ENCODE results near the gene NCK2. TPM values are rescaled to one million over a fixed set of nuclear protein-coding genes. Genes with fewer than 3 reads are reported as not detected.

Gene NCK2
- total RNA-seq, 1 experiment from 2014 or later: 21.6 TPM

GRCh38 chr2:105733875-105734274 lies 10.8 kb upstream of the NCK2 start:
- Histone ChIP-seq H3K27me3 (replicated peaks; ENCODE audit: insufficient read depth, low read depth, low read length, poor library complexity) (peaks cover 6% of the 10 kb centered on the region), H3K27ac (ENCODE audit: low read depth, low read length, poor library complexity, severe bottlenecking) (no peak overlapping the region), H3K36me3 (ENCODE audit: insufficient read depth, low read length, poor library complexity, severe bottlenecking) (no peaks in the 10 kb centered on the region), H3K4me1 (ENCODE audit: insufficient read depth, low read length, poor library complexity, severe bottlenecking) (no peaks in the 10 kb centered on the region), H3K4me3 (ENCODE audit: low read depth, low read length, poor library complexity, severe bottlenecking) (no peak overlapping the region), H3K9me3 (ENCODE audit: low read depth, low read length, poor library complexity, severe bottlenecking) (no peaks in the 10 kb centered on the region)
- no TSS peak for BruUV-seq (replicated peaks)
- no peak for DNase-seq (ENCODE audit: low spot score)
- TF ChIP-seq EZH2 (IDR thresholded peaks at IDR 0.05; ENCODE audit: borderline replicate concordance, low read depth, low read length, poor library complexity, severe bottlenecking) (no peak), CTCF (conservative IDR thresholded peaks at IDR 0.05; ENCODE audit: low read depth, low read length) (no peak)
- POLR2A ChIA-PET (ENCODE audit: low non-redundant PET): no interaction called here
- intact Hi-C loops (cut with micrococcal nuclease; ENCODE audit: unreplicated experiment): no loop called here
- CTCF ChIA-PET: no interaction called here

GRCh38 chr2:105734762-105735538 lies 9.8 kb upstream of the NCK2 start:
- ChIA-PET CTCF (no interaction called here), POLR2A (ENCODE audit: low non-redundant PET) (no interaction called here)
- no peak for DNase-seq (ENCODE audit: low spot score)
- no peak overlapping the region for H3K4me3 ChIP-seq (ENCODE audit: low read depth, low read length, poor library complexity, severe bottlenecking)
- H3K4me1 ChIP-seq (ENCODE audit: insufficient read depth, low read length, poor library complexity, severe bottlenecking): no peaks in the 10 kb centered on the region
- no peaks in the 10 kb centered on the region for H3K9me3 ChIP-seq (ENCODE audit: low read depth, low read length, poor library complexity, severe bottlenecking)
- intact Hi-C loops (cut with micrococcal nuclease; ENCODE audit: unreplicated experiment): no loop called here
- no peak overlapping the region for H3K27ac ChIP-seq (ENCODE audit: low read depth, low read length, poor library complexity, severe bottlenecking)
- peaks cover 11% of the 10 kb centered on the region for H3K27me3 ChIP-seq (replicated peaks; ENCODE audit: insufficient read depth, low read depth, low read length, poor library complexity)
- no peak for TF ChIP-seq EZH2 (IDR thresholded peaks at IDR 0.05; ENCODE audit: borderline replicate concordance, low read depth, low read length, poor library complexity, severe bottlenecking)
- no peak for TF ChIP-seq CTCF (conservative IDR thresholded peaks at IDR 0.05; ENCODE audit: low read depth, low read length)
- no peaks in the 10 kb centered on the region for H3K36me3 ChIP-seq (ENCODE audit: insufficient read depth, low read length, poor library complexity, severe bottlenecking)
- BruUV-seq (replicated peaks): no TSS peak

- TF ChIP-seq CTCF (conservative IDR thresholded peaks at IDR 0.05; ENCODE audit: low read depth, low read length) (no peak), EZH2 (IDR thresholded peaks at IDR 0.05; ENCODE audit: borderline replicate concordance, low read depth, low read length, poor library complexity, severe bottlenecking) (no peak)
- DNase-seq (ENCODE audit: low spot score): no peak
- Histone ChIP-seq H3K27me3 (replicated peaks; ENCODE audit: insufficient read depth, low read depth, low read length, poor library complexity) (peaks cover 18% of the 10 kb centered on the region), H3K9me3 (ENCODE audit: low read depth, low read length, poor library complexity, severe bottlenecking) (no peaks in the 10 kb centered on the region), H3K4me1 (ENCODE audit: insufficient read depth, low read length, poor library complexity, severe bottlenecking) (no peaks in the 10 kb centered on the region), H3K4me3 (ENCODE audit: low read depth, low read length, poor library complexity, severe bottlenecking) (no peak overlapping the region), H3K36me3 (ENCODE audit: insufficient read depth, low read length, poor library complexity, severe bottlenecking) (no peaks in the 10 kb centered on the region), H3K27ac (ENCODE audit: low read depth, low read length, poor library complexity, severe bottlenecking) (no peak overlapping the region)
- CTCF ChIA-PET: no interaction called here
- POLR2A ChIA-PET (ENCODE audit: low non-redundant PET): no interaction called here
- BruUV-seq (replicated peaks): no TSS peak
- intact Hi-C loops (cut with micrococcal nuclease; ENCODE audit: unreplicated experiment): no loop called here
Measured at GRCh38 chr2:105736145-105736544, 8.6 kb upstream of the NCK2 start.

All from A673 (cell line).